BLaER1 (cell line): ENCODE data around the gene CCS.
"Not testable (repeated sequence)": the region's sequence is repeated elsewhere in the genome, so short reads cannot be mapped to it uniquely, and the experiment has no call there.

Experiments
- H3K27ac ChIP-seq: shearing (Covaris generic); formaldehyde crosslinking; 2 replicates; pipeline ENCODE4 v1.8.1; 2022
- H3K27me3 ChIP-seq: shearing (Covaris generic); formaldehyde crosslinking; 2 replicates; pipeline ENCODE4 v1.8.1; 2022
- H3K36me3 ChIP-seq: shearing (Covaris generic); formaldehyde crosslinking; 2 replicates; pipeline ENCODE4 v1.8.1; 2022
- H3K4me1 ChIP-seq: shearing (Covaris generic); formaldehyde crosslinking; 2 replicates; pipeline ENCODE4 v1.8.1; 2022
- H3K4me2 ChIP-seq: shearing (Covaris generic); formaldehyde crosslinking; 2 replicates; pipeline ENCODE4 v1.8.1; 2022
- H3K4me3 ChIP-seq: shearing (Covaris generic); formaldehyde crosslinking; 2 replicates; pipeline ENCODE4 v1.8.1; 2022
- H3K9ac ChIP-seq: shearing (Covaris generic); formaldehyde crosslinking; 2 replicates; pipeline ENCODE4 v1.8.1; 2022
- H3K9me3 ChIP-seq: shearing (Covaris generic); formaldehyde crosslinking; 2 replicates; pipeline ENCODE4 v1.8.1; 2022
- H4K20me1 ChIP-seq: shearing (Covaris generic); formaldehyde crosslinking; 2 replicates; pipeline ENCODE4 v1.8.1; 2022
- Cebpa-rat ChIP-seq: shearing (Covaris generic); IDR thresholded peaks from 2 replicates; pipeline ENCODE4 v1.8.1; 2022

CCS gene, protein sequence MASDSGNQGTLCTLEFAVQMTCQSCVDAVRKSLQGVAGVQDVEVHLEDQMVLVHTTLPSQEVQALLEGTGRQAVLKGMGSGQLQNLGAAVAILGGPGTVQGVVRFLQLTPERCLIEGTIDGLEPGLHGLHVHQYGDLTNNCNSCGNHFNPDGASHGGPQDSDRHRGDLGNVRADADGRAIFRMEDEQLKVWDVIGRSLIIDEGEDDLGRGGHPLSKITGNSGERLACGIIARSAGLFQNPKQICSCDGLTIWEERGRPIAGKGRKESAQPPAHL

DNA sequence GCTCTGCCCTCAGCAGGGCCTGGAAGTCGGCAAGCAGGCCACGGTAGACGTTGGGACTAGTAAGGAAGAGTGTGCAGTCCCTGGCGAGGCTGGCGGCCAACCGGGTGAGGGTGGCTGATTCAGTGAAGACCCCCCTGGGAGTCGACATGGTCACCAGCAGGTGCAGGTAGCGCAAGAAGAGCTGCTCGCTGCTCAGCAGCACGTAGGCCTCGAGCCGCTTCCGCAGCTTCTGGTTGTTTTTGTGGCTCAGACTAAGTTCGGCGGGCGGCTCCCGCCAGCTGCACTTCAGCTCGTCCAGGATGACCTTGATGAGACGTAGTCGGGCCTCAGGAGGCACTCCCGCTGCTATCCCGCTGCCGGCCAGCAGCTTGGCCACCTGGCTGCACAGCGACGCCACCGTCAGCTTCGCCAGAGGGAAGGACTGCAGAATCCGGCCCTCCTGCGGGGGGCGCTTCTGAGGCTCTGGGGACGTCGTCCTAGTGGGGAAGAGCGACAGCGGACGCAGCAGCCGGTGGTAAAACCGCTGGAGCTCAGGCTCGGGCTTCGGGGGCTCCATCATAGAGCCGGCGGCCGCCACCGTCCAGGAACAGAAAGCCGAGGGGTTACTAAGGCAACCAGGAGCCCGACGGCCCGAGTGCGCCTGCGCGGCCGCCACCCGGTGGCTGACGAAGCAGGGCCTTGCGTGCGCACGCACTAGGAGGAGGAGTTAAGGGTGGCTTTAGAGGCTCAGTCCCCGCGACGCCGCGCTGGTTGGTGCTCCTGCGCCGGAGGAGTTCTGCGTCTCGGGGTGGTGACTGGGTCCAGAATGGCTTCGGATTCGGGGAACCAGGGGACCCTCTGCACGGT, at the start of gene CCS, which contains the start of gene CCDC87:
TSS of gene CCS (plus strand) at position 729 of the 846 bp plus-strand sequence. CDS start at position 806, 77 bp downstream.
TSS of gene CCDC87 (minus strand) at position 607 of the 846 bp plus-strand sequence. CDS start at position 559, 48 bp downstream.
- H3K27ac ChIP-seq, result peak within 1 kb of the TSS; percentile 84
- no peaks in the 10 kb centered on the region for H3K27me3 ChIP-seq
- H3K9ac ChIP-seq, result peak within 1 kb of the TSS; percentile 89
- H3K4me3 ChIP-seq, result peak within 1 kb of the TSS; percentile 74
- H3K9me3 ChIP-seq, result peaks cover 17% of the 10 kb centered on the region
- H4K20me1 ChIP-seq, result peaks cover 20% of the 10 kb centered on the region
- H3K4me2 ChIP-seq, result peak within 1 kb of the TSS; percentile 99
- H3K4me1 ChIP-seq, result peaks cover 63% of the 10 kb centered on the region
- no peaks in the 10 kb centered on the region; the same call in 1 of the 2 replicates for H3K36me3 ChIP-seq
- no peak for TF ChIP-seq Cebpa-rat

DNA sequence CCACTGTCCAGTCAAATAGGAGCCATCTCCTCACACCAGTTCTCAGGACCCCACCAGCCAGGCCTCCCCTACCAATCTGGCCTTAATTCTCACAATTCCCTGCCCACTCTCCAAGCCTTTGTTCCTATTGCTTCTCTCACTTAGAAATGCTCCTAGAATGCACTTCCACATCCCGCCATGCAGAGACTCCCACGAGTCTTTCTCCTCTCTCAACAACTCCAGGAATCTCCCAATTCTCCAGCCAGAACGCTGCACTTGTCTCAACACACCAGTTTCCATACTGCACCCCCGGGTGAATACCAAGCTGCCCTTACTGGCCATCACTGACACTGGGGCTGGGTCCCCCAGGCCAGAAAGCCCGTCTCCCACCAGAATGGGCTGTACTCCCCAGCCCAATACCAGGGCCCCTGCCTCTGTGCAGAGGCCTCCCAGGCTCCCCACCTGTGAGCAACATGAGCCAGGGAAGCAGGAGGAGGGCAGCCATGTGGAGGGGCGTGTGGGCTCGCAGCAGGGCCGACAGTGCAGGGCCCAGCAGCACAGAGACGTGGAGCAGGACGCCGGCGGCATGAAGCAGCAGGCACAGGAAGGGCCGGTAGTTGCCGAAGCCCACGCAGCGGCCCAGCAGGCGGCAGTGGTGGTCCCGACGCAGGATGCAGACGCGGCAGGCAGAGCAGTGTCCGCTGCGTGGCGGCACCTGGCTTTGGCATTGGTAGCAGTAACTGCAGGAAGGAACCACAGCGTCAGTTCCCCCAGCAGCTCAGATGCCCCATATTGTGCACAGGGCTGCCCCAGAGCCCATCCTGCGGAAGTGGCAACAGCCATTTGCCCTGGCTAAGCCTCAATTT, 49.5 kb upstream of the CCS start:
- peaks cover 46% of the 10 kb centered on the region for H3K4me1 ChIP-seq
- peaks cover 49% of the 10 kb centered on the region for H3K36me3 ChIP-seq
- H3K4me2 ChIP-seq, result peak overlapping the region; percentile 96
- H3K4me3 ChIP-seq, result peak overlapping the region; percentile 99
- H3K27ac ChIP-seq, result peak overlapping the region; percentile 95
- no peaks in the 10 kb centered on the region for H3K27me3 ChIP-seq
- no peak for TF ChIP-seq Cebpa-rat
- H3K9me3 ChIP-seq, result no peaks in the 10 kb centered on the region
- peaks cover 4% of the 10 kb centered on the region; the same call in 1 of the 2 replicates for H4K20me1 ChIP-seq
- H3K9ac ChIP-seq, result peak overlapping the region; percentile 96

DNA sequence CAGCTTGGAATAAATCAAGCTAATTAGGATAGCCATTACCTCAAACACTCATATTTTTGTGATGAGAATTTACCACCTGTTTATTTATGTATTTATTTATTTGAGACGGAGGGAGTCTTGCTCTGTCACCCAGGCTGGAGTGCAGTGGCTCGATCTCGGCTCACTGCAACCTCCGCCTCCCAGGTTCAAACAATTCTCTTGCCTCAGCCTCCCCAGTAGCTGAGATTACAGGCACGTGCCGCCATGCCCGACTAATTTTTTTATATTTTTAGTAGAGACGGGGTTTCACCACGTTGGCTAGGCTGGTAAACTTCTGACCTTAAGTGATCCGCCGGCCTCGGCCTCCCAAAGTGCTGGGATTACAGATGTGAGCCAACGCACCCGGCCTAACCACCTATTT, 48.0 kb upstream of the CCS start:
- H3K9me3 ChIP-seq, H3K27me3 ChIP-seq, H4K20me1 ChIP-seq: not testable (repeated sequence)
- H3K4me2 ChIP-seq, result peak overlapping the region; percentile 96
- H3K27ac ChIP-seq, result peak overlapping the region; percentile 95
- peaks cover 34% of the 10 kb centered on the region for H3K36me3 ChIP-seq
- peak overlapping the region; percentile 99 for H3K4me3 ChIP-seq
- H3K4me1 ChIP-seq, result peaks cover 46% of the 10 kb centered on the region
- H3K9ac ChIP-seq, result peak overlapping the region; percentile 96

DNA sequence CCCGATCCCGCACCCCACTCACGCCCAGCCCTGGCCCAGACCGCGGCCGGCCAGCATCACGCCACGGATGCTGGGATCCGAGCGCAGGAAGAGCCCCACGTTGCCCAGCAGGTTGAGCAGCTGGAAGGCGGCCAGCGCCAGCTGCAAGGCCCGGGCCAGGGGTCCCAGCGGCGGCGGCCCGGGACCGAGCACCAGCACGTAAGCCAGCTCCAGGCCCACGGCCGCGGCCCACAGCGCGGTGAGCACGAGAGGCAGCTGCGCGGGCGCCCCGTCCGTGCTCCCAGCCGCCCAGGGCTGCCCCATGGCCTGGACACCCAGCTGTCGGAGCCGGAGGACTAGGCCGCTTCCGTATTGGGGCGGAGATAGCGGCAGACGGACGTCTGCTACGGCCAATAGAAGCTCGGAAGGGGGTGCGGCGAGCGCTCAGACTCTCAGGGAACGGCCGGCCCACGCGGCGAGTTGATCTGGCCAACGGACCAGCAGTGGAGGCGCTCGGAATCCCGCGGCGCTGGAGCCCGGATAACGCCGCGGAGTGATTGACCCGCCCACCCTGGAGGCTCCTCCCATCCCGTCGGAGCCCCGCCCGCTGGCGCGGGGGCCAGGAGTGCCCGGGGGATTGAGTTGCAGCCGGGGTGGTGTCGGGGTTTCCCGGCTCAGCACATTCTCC, 47.2 kb upstream of the CCS start, which contains the start of gene ZDHHC24:
TSS of gene ZDHHC24 (minus strand) at position 348 of the 667 bp plus-strand sequence. CDS start at position 303, 45 bp downstream.
- Histone ChIP-seq H3K27ac (peak within 1 kb of the TSS; percentile 95), H3K36me3 (peaks cover 25% of the 10 kb centered on the region), H3K4me2 (peak within 1 kb of the TSS; percentile 96), H4K20me1 (no peaks in the 10 kb centered on the region), H3K9me3 (no peaks in the 10 kb centered on the region), H3K4me1 (peaks cover 46% of the 10 kb centered on the region), H3K27me3 (no peaks in the 10 kb centered on the region), H3K9ac (peak within 1 kb of the TSS; percentile 96), H3K4me3 (peak within 1 kb of the TSS; percentile 99)
- TF ChIP-seq Cebpa-rat, result no peak

DNA sequence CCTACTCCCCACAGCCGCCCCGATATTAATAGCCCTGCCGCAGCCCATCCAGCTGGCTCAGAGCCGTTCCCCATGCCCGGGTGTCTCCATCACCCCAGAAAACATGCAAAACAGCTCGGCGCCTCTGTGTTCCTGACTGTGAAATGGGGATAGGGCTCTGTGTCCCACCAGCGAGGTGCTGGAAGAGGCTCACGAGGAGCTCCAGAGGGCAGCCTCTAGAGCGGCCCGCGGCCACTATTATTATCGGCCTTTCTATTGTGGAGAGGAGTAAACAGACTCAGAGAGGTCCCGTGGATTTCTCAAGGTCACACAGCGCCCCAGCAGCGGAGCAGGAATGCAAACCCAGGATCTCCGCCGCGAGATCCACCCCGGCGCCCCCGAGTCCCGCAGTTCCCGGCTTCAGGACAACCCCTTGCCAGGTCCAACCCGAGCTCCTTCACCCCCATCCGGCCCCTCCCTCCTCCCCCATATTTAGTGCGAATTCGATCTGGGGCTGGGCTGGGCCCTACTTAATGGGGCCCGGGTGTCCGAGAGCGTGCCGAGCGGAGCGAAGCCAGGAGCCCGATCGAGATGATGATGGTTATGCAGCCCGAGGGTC, 46.5 kb upstream of the CCS start, which contains the start of gene ACTN3:
TSS of gene ACTN3 (plus strand) at position 536 of the 598 bp plus-strand sequence. CDS start at position 571, 35 bp downstream.
- no peaks in the 10 kb centered on the region for H4K20me1 ChIP-seq
- H3K27me3 ChIP-seq, result no peaks in the 10 kb centered on the region
- H3K9me3 ChIP-seq, result no peaks in the 10 kb centered on the region
- no peak for TF ChIP-seq Cebpa-rat
- peak within 1 kb of the TSS; percentile 95 for H3K27ac ChIP-seq
- H3K4me3 ChIP-seq, result peak within 1 kb of the TSS; percentile 99
- peak within 1 kb of the TSS; percentile 96 for H3K9ac ChIP-seq
- H3K36me3 ChIP-seq, result peaks cover 19% of the 10 kb centered on the region
- peak within 1 kb of the TSS; percentile 96 for H3K4me2 ChIP-seq
- H3K4me1 ChIP-seq, result peaks cover 46% of the 10 kb centered on the region

DNA sequence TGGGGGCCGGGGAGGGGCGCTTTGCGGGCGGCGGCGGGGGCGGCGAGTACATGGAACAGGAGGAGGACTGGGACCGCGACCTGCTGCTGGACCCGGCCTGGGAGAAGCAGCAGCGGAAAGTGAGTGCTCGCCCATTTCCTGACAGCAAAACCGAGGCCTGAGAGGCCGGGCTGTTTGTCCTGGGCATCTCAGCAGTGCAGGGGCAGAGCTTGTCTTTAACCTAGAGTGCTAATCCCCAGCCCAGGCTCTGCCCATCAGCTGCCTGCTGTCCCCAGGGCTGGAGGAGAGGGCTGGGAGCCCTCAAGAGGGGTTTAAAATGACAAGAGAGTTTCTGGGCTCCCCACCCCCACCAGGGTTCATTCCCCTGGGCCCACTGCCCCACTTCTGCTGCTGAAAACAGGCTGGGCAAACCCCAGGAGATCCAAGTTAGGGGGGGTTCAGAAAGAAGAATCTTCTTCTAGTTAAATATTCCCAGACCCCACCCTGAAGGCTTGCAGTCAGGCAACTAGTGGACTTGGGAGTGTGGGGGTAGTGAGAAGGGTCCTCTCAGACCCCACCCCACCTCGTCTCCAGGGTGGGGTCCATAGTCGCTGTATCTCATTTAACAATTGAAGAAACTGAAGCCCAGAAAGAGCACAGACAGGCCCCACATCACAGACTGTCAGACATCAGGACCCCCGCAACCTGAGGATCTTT, 45.9 kb upstream of the CCS start:
- Histone ChIP-seq H3K36me3 (peaks cover 13% of the 10 kb centered on the region), H3K27ac (peak overlapping the region; percentile 20), H3K9ac (peak overlapping the region; percentile 13; the same call in 1 of the 2 replicates), H3K27me3 (no peaks in the 10 kb centered on the region), H3K4me3 (no peak overlapping the region), H4K20me1 (no peaks in the 10 kb centered on the region), H3K4me2 (peak overlapping the region; percentile 96), H3K4me1 (peaks cover 46% of the 10 kb centered on the region), H3K9me3 (no peaks in the 10 kb centered on the region)
- TF ChIP-seq Cebpa-rat, result no peak

DNA sequence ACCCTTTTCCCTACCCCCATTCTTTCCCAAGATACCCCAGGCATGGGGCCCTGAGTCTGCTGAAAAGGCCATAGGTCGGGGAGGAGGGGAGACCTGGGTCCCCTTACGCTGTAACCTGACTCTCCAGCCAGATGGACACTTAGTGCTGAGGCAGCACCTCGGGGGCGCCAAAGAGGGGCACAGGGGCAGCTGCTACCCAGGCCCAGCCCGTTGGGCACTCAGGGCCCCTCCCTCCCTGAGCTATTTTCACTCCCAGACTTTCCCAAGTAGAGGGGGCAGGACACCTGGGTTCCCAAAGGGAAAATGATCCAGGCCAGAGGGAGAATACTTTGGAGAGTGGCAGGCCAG, 45.3 kb upstream of the CCS start:
- H3K4me1 ChIP-seq, result peaks cover 46% of the 10 kb centered on the region
- H3K36me3 ChIP-seq, result peaks cover 7% of the 10 kb centered on the region
- peak overlapping the region; percentile 13; the same call in 1 of the 2 replicates for H3K9ac ChIP-seq
- no peaks in the 10 kb centered on the region for H3K27me3 ChIP-seq
- peak overlapping the region; percentile 20 for H3K27ac ChIP-seq
- no peaks in the 10 kb centered on the region for H4K20me1 ChIP-seq
- H3K4me2 ChIP-seq, result peak overlapping the region; percentile 96
- H3K4me3 ChIP-seq, result no peak overlapping the region
- no peak for TF ChIP-seq Cebpa-rat
- no peaks in the 10 kb centered on the region for H3K9me3 ChIP-seq

DNA sequence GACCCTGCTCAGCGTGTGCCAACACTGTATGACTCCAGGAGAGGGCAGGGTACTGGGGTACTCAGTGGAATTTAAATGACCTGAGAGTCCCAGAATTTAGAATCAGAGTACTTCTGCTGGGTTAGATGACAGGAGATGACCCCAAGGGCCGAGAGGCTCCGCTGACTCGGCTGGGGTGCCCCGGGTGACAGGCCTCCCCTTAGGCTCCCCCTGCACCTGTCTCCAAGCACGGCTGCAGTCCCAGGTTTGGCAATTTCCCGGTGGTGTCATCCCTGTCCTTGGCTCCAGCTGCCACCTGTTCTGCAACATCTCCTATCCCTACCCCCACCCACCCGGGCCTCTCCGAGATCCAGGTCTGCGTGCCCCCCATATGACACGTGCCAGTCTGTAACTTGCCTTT, 44.9 kb upstream of the CCS start:
- TF ChIP-seq Cebpa-rat, result no peak
- Histone ChIP-seq H3K9me3 (no peaks in the 10 kb centered on the region), H3K36me3 (peaks cover 3% of the 10 kb centered on the region), H3K27me3 (no peaks in the 10 kb centered on the region), H3K4me3 (no peak overlapping the region), H3K9ac (no peak overlapping the region), H3K27ac (no peak overlapping the region), H3K4me2 (no peak overlapping the region), H4K20me1 (no peaks in the 10 kb centered on the region), H3K4me1 (peaks cover 42% of the 10 kb centered on the region)
